SK-N-SH (cell line): Measurements from ENCODE around the gene EXOC6B. TPM values are rescaled to one million over a fixed set of nuclear protein-coding genes. Genes with fewer than 3 reads are reported as not detected.

Experiments
- CTCF ChIA-PET: fragments of 300-600, 350-600 bp; formaldehyde crosslinking; extraction: SDS; loops from one replicate; lab custom pipeline; 2021; lab: Yijun Ruan, JAX
- POLR2A ChIA-PET: fragments of 350-600 bp; sonication (Branson Sonifier 250); formaldehyde crosslinking; extraction: SDS; loops from one replicate; lab custom pipeline; 2020; ENCODE audit warnings: antibody characterized with exemption, inconsistent platforms; lab: Yijun Ruan, JAX
- DNase-seq: peaks from one replicate; pipeline ENCODE4 v3.0.0; 2012
- H2AFZ ChIP-seq: fragments of 200-600 bp; sonication (generic); 2 replicates; pipeline ENCODE4 v1.8.1; 2016; ENCODE audit warnings: antibody characterized with exemption, mild to moderate bottlenecking, low read depth
- H3F3A ChIP-seq: fragments of 200-600 bp; sonication (generic); replicated peaks from 2 replicates; pipeline ENCODE3; 2016; ENCODE audit warnings: antibody characterized with exemption, mild to moderate bottlenecking; ENCODE audit not compliant: insufficient read depth
- H3K27ac ChIP-seq, 2 experiments: fragments of 200-500 bp in 1 of 2; fragments of 200-600 bp in 1 of 2; sonication (Bioruptor generic) in 1 of 2; sonication (generic), shearing (Covaris generic) in 1 of 2; 2 replicates each; pipeline versions ENCODE4 v1.5.1 to v1.6.1; 2014 to 2016; ENCODE audit warnings: low read depth in 2 of 2, inconsistent platforms in 1 of 2, low read length in 1 of 2, mild to moderate bottlenecking in 1 of 2, mixed read lengths in 1 of 2
- H3K27me3 ChIP-seq: fragments of 200-600 bp; sonication (generic), shearing (Covaris generic); 2 replicates; pipeline ENCODE4 v1.6.1; 2016; ENCODE audit warnings: mixed run types; ENCODE audit not compliant: insufficient read depth
- H3K36me3 ChIP-seq, 2 experiments: fragments of 200-500 bp in 1 of 2; fragments of 200-600 bp in 1 of 2; sonication (Bioruptor generic) in 1 of 2; sonication (generic) in 1 of 2; replicated peaks in 1 of 2; 2 replicates each; pipeline versions ENCODE3 to v1.5.1; 2014 to 2016; ENCODE audit warnings: low read length in 1 of 2, mild to moderate bottlenecking in 1 of 2; ENCODE audit not compliant: insufficient read depth in 2 of 2, control insufficient read depth in 1 of 2
- H3K4me1 ChIP-seq, 2 experiments: fragments of 200-500 bp in 1 of 2; fragments of 200-600 bp in 1 of 2; sonication (Bioruptor generic) in 1 of 2; sonication (generic), shearing (Covaris generic) in 1 of 2; 2 replicates each; pipeline versions ENCODE4 v1.5.1 to v1.6.1; 2014 to 2016; ENCODE audit warnings: low read depth in 1 of 2, low read length in 1 of 2, mixed run types in 1 of 2; ENCODE audit not compliant: insufficient read depth in 2 of 2, control insufficient read depth in 1 of 2
- H3K4me2 ChIP-seq: fragments of 200-600 bp; sonication (generic), shearing (Covaris generic); 2 replicates; pipeline ENCODE4 v1.6.1; 2017; ENCODE audit warnings: mixed run types
- H3K4me3 ChIP-seq, 2 experiments: fragments of 200-500 bp in 1 of 2; fragments of 200-600 bp in 1 of 2; sonication (Bioruptor generic) in 1 of 2; sonication (generic), shearing (Covaris generic) in 1 of 2; 2 replicates each; pipeline versions ENCODE4 v1.5.1 to v1.8.1; 2014 to 2016; ENCODE audit warnings: low read depth in 2 of 2, inconsistent platforms in 1 of 2, low read length in 1 of 2, mild to moderate bottlenecking in 1 of 2, mixed read lengths in 1 of 2, moderate library complexity in 1 of 2
- H3K79me2 ChIP-seq: fragments of 200-600 bp; sonication (generic); 2 replicates; pipeline ENCODE4 v1.8.1; 2017; ENCODE audit warnings: mild to moderate bottlenecking; ENCODE audit not compliant: insufficient read depth
- H3K9ac ChIP-seq: fragments of 200-600 bp; sonication (generic); 2 replicates; pipeline ENCODE4 v1.6.1; 2017; ENCODE audit warnings: mixed run types
- H3K9me2 ChIP-seq: fragments of 200-600 bp; sonication (generic); 2 replicates; pipeline ENCODE4 v1.6.1; 2017; ENCODE audit warnings: mixed run types
- H3K9me3 ChIP-seq: fragments of 200-600 bp; sonication (generic); 2 replicates; pipeline ENCODE4 v1.6.1; 2017; ENCODE audit warnings: mixed run types, mild to moderate bottlenecking, moderate library complexity
- H4K20me1 ChIP-seq: fragments of 200-600 bp; sonication (generic); 2 replicates; pipeline ENCODE4 v1.6.1; 2017; ENCODE audit warnings: mild to moderate bottlenecking, mixed run types; ENCODE audit not compliant: insufficient read depth
- CHD2 ChIP-seq: fragments of 150-350 bp; IDR thresholded peaks from 2 replicates; pipeline ENCODE4 v1.6.1; 2018; ENCODE audit warnings: low read length; ENCODE audit not compliant: partially characterized antibody
- EP300 ChIP-seq, 2 experiments: IDR thresholded peaks; 2 replicates each; pipeline versions ENCODE4 v1.4.0 to v1.6.1; 2012; ENCODE audit warnings: borderline replicate concordance in 1 of 2, low read depth in 1 of 2, low read length in 1 of 2
- FOSL2 ChIP-seq: IDR thresholded peaks from 2 replicates; pipeline ENCODE4 v1.4.0; 2012; ENCODE audit warnings: low read depth, mild to moderate bottlenecking, moderate library complexity, borderline replicate concordance
- FOXJ3 ChIP-seq: sonication (generic); formaldehyde crosslinking; IDR thresholded peaks from 2 replicates; pipeline ENCODE4 v1.5.1; 2020; ENCODE audit warnings: mild to moderate bottlenecking, missing genetic modification reagents
- GABPA ChIP-seq: IDR thresholded peaks from 2 replicates; pipeline ENCODE4 v1.4.0; 2012; ENCODE audit warnings: low read depth, mild to moderate bottlenecking
- JUND ChIP-seq: IDR thresholded peaks from 2 replicates; pipeline ENCODE4 v1.4.0; 2012
- MXI1 ChIP-seq: IDR thresholded peaks from 2 replicates; pipeline ENCODE4 v1.6.1; 2012; ENCODE audit warnings: mild to moderate bottlenecking, low read depth, low read length, improper control_type of control experiment
- NFIC ChIP-seq: IDR thresholded peaks from 2 replicates; pipeline ENCODE4 v1.4.0; 2012; ENCODE audit warnings: borderline replicate concordance
- RCOR1 ChIP-seq: fragments of 150-350 bp; IDR thresholded peaks from 2 replicates; pipeline ENCODE4 v1.6.1; 2017; ENCODE audit warnings: antibody characterized with exemption, low read length
- RXRA ChIP-seq: IDR thresholded peaks from 2 replicates; pipeline ENCODE4 v1.4.0; 2012; ENCODE audit warnings: low read depth, mild to moderate bottlenecking, borderline replicate concordance
- SIN3A ChIP-seq: IDR thresholded peaks from 2 replicates; pipeline ENCODE4 v1.6.1; 2012; ENCODE audit warnings: low read depth, mild to moderate bottlenecking, low read length, moderate library complexity, borderline replicate concordance
- SMC3 ChIP-seq: IDR thresholded peaks from 2 replicates; pipeline ENCODE4 v1.6.1; 2012; ENCODE audit warnings: low read depth, low read length, improper control_type of control experiment
- TAF1 ChIP-seq: IDR thresholded peaks from 2 replicates; pipeline ENCODE4 v1.6.1; 2012; ENCODE audit warnings: low read depth, mild to moderate bottlenecking, low read length, moderate library complexity, borderline replicate concordance
- YY1 ChIP-seq: IDR thresholded peaks from 2 replicates; pipeline ENCODE4 v1.4.0; 2012; ENCODE audit warnings: low read depth, mild to moderate bottlenecking
- WGBS: methylation state at CpG from one replicate; pipeline ENCODE4 v1.1.6; 2017; ENCODE audit warnings: low lambda C conversion rate; 5-methylcytosine and 5-hydroxymethylcytosine counted together
- polyA plus RNA-seq, 3 experiments: library from polyadenylated mRNA; depleted of rRNA; stranded (reverse); fragments of >200 nt; gene quantifications; 2 replicates each; pipeline ENCODE4 v1.2.3, GENCODE V29; 2012
- TF ChIP-seq, protein P1 (sequence below): IDR thresholded peaks from 2 replicates; pipeline ENCODE4 v1.4.0; 2012; ENCODE audit warnings: low read depth
- TF ChIP-seq, protein P2 (sequence below): IDR thresholded peaks from 2 replicates; pipeline ENCODE4 v1.4.0; 2012; ENCODE audit warnings: low read depth, borderline replicate concordance
- TF ChIP-seq, protein P3 (sequence below): fragments of 150-350 bp; IDR thresholded peaks from 2 replicates; pipeline ENCODE4 v1.6.1; 2017; ENCODE audit warnings: antibody characterized with exemption, low read length, low read depth, borderline replicate concordance
- TF ChIP-seq, protein P4 (sequence below): IDR thresholded peaks from 2 replicates; pipeline ENCODE4 v1.4.0; 2012; ENCODE audit warnings: low read depth, borderline replicate concordance
- TF ChIP-seq, protein P5 (sequence below): IDR thresholded peaks from 2 replicates; pipeline ENCODE4; 2012

EXOC6B gene
- polyA plus RNA-seq, 1 of the 3 experiments (the other 2 are of a cell fraction), result 7.4 TPM

DNA sequence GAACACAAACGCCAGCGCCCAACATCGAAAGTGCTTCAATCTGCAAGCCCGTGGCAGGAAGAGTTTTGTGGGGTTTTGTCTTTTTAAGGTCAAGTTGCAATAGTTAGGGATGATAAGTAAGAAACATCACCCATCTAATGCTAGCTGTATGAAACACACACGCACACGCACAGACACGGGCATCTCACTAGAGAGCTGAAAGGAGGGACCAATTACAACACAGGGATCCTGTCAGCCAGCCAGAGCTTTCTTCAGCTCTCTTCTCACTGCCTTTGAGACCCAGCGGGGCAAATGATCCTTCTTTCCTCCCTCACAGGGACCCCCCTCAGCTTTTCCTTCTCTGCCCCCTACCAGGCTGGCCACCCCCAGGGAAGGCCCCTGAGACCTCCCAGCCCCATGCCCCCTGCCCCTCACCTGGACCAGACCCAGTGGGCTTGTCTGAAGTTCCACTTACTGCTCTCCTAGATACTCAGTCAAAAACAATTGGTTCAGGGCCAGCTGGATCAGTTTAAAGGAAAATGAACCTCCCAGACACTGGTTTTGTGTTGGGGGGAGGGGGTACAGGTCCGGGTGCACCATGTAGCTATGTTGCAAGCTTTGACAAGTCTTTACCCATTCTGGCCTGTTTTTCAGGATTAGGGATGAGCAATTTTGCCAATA lies 696.0 kb downstream of the EXOC6B start:
- H3K27me3 ChIP-seq, result no peaks in the 10 kb centered on the region; the same call in 1 of the 2 replicates
- POLR2A ChIA-PET, result no interaction called here
- TF ChIP-seq CHD2 (no peak), FOSL2 (no peak), FOXJ3 (no peak), RXRA (no peak), GABPA (no peak), YY1 (no peak), NFIC (no peak), SMC3 (no peak), EP300 (IDR thresholded peaks at IDR 0.05; ENCODE audit: borderline replicate concordance in 1 of 2, low read depth in 1 of 2, low read length in 1 of 2) (no peak), JUND (no peak), RCOR1 (no peak), MXI1 (no peak), TAF1 (no peak), SIN3A (no peak)
- TF ChIP-seq, protein P1, sequence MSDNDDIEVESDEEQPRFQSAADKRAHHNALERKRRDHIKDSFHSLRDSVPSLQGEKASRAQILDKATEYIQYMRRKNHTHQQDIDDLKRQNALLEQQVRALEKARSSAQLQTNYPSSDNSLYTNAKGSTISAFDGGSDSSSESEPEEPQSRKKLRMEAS, result no peak
- TF ChIP-seq, protein P2, sequence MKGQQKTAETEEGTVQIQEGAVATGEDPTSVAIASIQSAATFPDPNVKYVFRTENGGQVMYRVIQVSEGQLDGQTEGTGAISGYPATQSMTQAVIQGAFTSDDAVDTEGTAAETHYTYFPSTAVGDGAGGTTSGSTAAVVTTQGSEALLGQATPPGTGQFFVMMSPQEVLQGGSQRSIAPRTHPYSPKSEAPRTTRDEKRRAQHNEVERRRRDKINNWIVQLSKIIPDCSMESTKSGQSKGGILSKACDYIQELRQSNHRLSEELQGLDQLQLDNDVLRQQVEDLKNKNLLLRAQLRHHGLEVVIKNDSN, result no peak
- TF ChIP-seq, protein P3, sequence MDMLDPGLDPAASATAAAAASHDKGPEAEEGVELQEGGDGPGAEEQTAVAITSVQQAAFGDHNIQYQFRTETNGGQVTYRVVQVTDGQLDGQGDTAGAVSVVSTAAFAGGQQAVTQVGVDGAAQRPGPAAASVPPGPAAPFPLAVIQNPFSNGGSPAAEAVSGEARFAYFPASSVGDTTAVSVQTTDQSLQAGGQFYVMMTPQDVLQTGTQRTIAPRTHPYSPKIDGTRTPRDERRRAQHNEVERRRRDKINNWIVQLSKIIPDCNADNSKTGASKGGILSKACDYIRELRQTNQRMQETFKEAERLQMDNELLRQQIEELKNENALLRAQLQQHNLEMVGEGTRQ, result no peak
- TF ChIP-seq, protein P4, sequence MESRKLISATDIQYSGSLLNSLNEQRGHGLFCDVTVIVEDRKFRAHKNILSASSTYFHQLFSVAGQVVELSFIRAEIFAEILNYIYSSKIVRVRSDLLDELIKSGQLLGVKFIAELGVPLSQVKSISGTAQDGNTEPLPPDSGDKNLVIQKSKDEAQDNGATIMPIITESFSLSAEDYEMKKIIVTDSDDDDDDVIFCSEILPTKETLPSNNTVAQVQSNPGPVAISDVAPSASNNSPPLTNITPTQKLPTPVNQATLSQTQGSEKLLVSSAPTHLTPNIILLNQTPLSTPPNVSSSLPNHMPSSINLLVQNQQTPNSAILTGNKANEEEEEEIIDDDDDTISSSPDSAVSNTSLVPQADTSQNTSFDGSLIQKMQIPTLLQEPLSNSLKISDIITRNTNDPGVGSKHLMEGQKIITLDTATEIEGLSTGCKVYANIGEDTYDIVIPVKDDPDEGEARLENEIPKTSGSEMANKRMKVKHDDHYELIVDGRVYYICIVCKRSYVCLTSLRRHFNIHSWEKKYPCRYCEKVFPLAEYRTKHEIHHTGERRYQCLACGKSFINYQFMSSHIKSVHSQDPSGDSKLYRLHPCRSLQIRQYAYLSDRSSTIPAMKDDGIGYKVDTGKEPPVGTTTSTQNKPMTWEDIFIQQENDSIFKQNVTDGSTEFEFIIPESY, result no peak
- TF ChIP-seq, protein P5, sequence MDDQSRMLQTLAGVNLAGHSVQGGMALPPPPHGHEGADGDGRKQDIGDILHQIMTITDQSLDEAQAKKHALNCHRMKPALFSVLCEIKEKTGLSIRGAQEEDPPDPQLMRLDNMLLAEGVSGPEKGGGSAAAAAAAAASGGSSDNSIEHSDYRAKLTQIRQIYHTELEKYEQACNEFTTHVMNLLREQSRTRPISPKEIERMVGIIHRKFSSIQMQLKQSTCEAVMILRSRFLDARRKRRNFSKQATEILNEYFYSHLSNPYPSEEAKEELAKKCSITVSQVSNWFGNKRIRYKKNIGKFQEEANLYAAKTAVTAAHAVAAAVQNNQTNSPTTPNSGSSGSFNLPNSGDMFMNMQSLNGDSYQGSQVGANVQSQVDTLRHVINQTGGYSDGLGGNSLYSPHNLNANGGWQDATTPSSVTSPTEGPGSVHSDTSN, result no peak
- no peaks in the 10 kb centered on the region for H3K9me3 ChIP-seq
- no peak overlapping the region for H3K9ac ChIP-seq
- H2AFZ ChIP-seq, result no peak overlapping the region
- no peak overlapping the region for H3K4me3 ChIP-seq
- no peaks in the 10 kb centered on the region for H3K36me3 ChIP-seq
- H3K9me2 ChIP-seq, result no peaks in the 10 kb centered on the region
- no peak overlapping the region for H3K27ac ChIP-seq
- no peaks in the 10 kb centered on the region for H3F3A ChIP-seq
- no peaks in the 10 kb centered on the region for H4K20me1 ChIP-seq
- CTCF ChIA-PET, result interaction anchor here (0.9 to 1.3 kb wide), 3 partner anchors 21 to 450 kb away, joined by 3 to 4 read pairs (median 3); no protein-coding TSS in a partner anchor
- H3K4me2 ChIP-seq, result no peak overlapping the region
- H3K4me1 ChIP-seq, result no peaks in the 10 kb centered on the region
- no peaks in the 10 kb centered on the region for H3K79me2 ChIP-seq
- 78% methylated on average over 9 of the region's 9 CpGs for WGBS
- peak; percentile 6 for DNase-seq
